A549 treated with Mapracorat at 1 μM for 4 hours (cell line): ENCODE measurements around the gene ERN1. TPM values are rescaled to one million over a fixed set of nuclear protein-coding genes. Genes with fewer than 3 reads are reported as not detected.

Source experiments
- total RNA-seq: library from RNA; stranded (reverse); fragments of 200-300 nt; extraction: Qiagen RNA extraction; gene quantifications from 5 replicates; pipeline ENCODE4 v1.2.3, GENCODE V29; 2022

The ERN1 gene
- 3.0 to 4.4 TPM (median 3.7 TPM) in 5 replicates for total RNA-seq

GRCh38 chr17:64129765-64130558 lies at the start of gene ERN1:
ERN1 (minus strand) TSS chr17:64130144; CDS start chr17:64130029, 115 bp downstream.

GRCh38 chr17:64020056-64020766 lies 109.7 kb downstream of the ERN1 start, which contains the start of gene ICAM2:
ICAM2 (minus strand) TSS chr17:64020633; CDS start chr17:64006691, 13,942 bp downstream.

GRCh38 chr17:63998050-63998720 lies 131.8 kb downstream of the ERN1 start, which contains the start of gene PRR29:
PRR29 (plus strand) TSS chr17:63998351; CDS start chr17:63998365, 14 bp downstream.

Other genes with a start within 250 kb of the ERN1 start
- not detected in 5 replicates for gene GH2, start 248.2 kb downstream of the ERN1 start, total RNA-seq
- gene CSH1, start 233.6 kb downstream of the ERN1 start, total RNA-seq, result not detected in 5 replicates
- gene CSHL1, start 218.9 kb downstream of the ERN1 start, total RNA-seq, result not detected in 5 replicates
- gene GH1, start 211.3 kb downstream of the ERN1 start, total RNA-seq, result not detected in 5 replicates
- 0.16 TPM in 1 of 5 replicates, not detected in the others for gene CD79B, start 197.8 kb downstream of the ERN1 start, total RNA-seq
- gene SCN4A, start 157.2 kb downstream of the ERN1 start, total RNA-seq, result 0.02 to 0.20 TPM (median 0.05 TPM) in 5 replicates
- gene PRR29, start 131.8 kb downstream of the ERN1 start, total RNA-seq, result 0.55 to 1.2 TPM (median 0.66 TPM) in 5 replicates
- not detected in 5 replicates for gene ICAM2, start 109.5 kb downstream of the ERN1 start, total RNA-seq
- gene TEX2, start 133.1 kb upstream of the ERN1 start, total RNA-seq, result 10.6 to 14.0 TPM (median 12.2 TPM) in 5 replicates